Measurements from ENCODE around the gene BACH2.
A peak's percentile ranks its signal among the peaks of the same experiment; 100 is the strongest.

The BACH2 gene

DNA sequence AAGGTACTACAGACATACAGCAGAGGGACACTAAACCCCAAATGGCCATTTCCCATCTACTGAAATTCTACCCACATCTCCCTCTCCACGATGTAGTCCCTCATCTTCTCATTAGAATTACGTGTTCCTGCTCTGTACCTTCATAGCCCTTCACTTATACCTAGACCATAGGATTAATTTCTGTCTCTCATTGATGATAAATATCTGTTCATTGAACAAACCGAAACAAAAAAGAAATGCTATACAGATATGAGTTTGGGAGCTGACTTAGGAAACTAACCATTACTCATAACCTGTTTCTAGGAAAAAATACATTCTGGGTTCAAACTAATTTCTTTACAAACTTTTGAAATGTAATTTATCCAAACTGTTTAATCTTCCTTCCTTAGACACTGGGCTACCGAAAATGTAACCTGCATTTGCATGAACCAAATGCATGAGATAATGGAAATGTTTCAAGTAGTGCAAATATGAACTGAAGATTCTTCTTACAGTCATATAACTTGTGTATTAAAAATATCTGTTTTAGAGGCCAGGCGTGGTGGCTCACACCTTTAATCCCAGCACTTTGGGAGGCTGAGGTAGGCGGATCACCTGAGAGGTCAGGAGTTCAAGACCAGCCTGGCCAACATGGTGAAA, 317.0 kb downstream of the BACH2 start:
- WGBS, 2 donors (ENCODE audit: extremely low coverage in 2 of 2, insufficient read length in 2 of 2, insufficient replicate concordance in 1 of 2) = no CpG with 5 or more reads among the region's 6 CpGs
- no peak overlapping the region for H3K27ac ChIP-seq (replicated peaks; ENCODE audit: low read length)

DNA sequence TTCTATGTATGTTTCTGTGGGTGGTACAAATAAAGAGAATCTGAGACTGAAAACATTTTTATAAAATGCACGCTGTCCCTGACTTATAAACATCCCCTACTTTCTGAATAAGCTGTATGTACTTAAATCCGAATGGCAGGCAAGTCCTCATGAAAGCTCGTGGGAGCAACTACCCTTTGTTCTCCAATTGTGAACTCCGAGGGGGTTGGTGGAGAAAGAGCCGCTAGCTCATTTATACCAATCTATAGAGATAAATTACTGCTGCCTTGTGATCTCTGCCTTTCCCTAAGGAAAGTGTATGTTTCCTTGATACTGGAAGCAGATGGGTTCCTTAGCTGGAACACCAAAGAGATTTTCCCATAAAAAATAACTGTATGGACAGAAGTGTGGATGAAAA, 317.9 kb downstream of the BACH2 start:
- H3K4me3 ChIP-seq (ENCODE audit: low read length in 2 of 2) = no peak overlapping the region
- no CpG with 5 or more reads among the region's 5 CpGs for WGBS, 2 donors (ENCODE audit: extremely low coverage in 2 of 2, insufficient read length in 2 of 2, insufficient replicate concordance in 1 of 2)

More for the DNA sequence above, 317.0 kb downstream of the BACH2 start:
- H2BK120ac ChIP-seq (ENCODE audit: low read depth, low read length) = no peak overlapping the region
- H3K4ac ChIP-seq (ENCODE audit: low read length) = no peak overlapping the region
- H3K79me1 ChIP-seq (ENCODE audit: low read depth, low read length) = no peaks in the 10 kb centered on the region
- H4K8ac ChIP-seq (ENCODE audit: low read depth, low read length) = no peak overlapping the region
- no peak for DNase-seq (ENCODE audit: low spot score)
- no peak overlapping the region for H4K91ac ChIP-seq (ENCODE audit: low read depth, low read length, poor library complexity)
- no peak overlapping the region for H3K18ac ChIP-seq (ENCODE audit: low read length)
- H3K14ac ChIP-seq (ENCODE audit: low read length) = no peak overlapping the region
- H2AK5ac ChIP-seq (ENCODE audit: low read depth, low read length) = no peak overlapping the region
- no peak overlapping the region for H2BK12ac ChIP-seq (ENCODE audit: low read length)
- H3K27me3 ChIP-seq (ENCODE audit: control insufficient read depth in 3 of 3, insufficient read depth in 3 of 3, low read depth in 1 of 3, low read length in 3 of 3) = no peaks in the 10 kb centered on the region
- no peak overlapping the region for H2BK15ac ChIP-seq (ENCODE audit: low read length)
- no peak overlapping the region for H3K9ac ChIP-seq (ENCODE audit: low read depth, low read length, poor library complexity)
- no peak overlapping the region for H3K4me2 ChIP-seq (ENCODE audit: insufficient read depth, low read length, poor library complexity, severe bottlenecking)
- no peak overlapping the region for H2AFZ ChIP-seq (ENCODE audit: low read length)
- H3K9me3 ChIP-seq (replicated peaks in 1 of 2; ENCODE audit: control insufficient read depth in 2 of 2, insufficient read depth in 1 of 2, low read depth in 1 of 2, low read length in 2 of 2) = no peaks in the 10 kb centered on the region
- H3K4me3 ChIP-seq (ENCODE audit: low read length in 2 of 2) = no peak overlapping the region
- no peak overlapping the region for H2BK5ac ChIP-seq (ENCODE audit: low read length)
- H3K36me3 ChIP-seq (replicated peaks in 1 of 2; ENCODE audit: control insufficient read depth in 2 of 2, insufficient read depth in 2 of 2, low read length in 2 of 2) = no peaks in the 10 kb centered on the region
- H3K4me1 ChIP-seq (ENCODE audit: control insufficient read depth in 2 of 2, insufficient read depth in 1 of 2, low read depth in 1 of 2, low read length in 2 of 2) = peaks cover 13 to 31% of the 10 kb centered on the region in 2 donors
- H3K23ac ChIP-seq (ENCODE audit: low read depth, low read length, poor library complexity) = no peak overlapping the region

DNA sequence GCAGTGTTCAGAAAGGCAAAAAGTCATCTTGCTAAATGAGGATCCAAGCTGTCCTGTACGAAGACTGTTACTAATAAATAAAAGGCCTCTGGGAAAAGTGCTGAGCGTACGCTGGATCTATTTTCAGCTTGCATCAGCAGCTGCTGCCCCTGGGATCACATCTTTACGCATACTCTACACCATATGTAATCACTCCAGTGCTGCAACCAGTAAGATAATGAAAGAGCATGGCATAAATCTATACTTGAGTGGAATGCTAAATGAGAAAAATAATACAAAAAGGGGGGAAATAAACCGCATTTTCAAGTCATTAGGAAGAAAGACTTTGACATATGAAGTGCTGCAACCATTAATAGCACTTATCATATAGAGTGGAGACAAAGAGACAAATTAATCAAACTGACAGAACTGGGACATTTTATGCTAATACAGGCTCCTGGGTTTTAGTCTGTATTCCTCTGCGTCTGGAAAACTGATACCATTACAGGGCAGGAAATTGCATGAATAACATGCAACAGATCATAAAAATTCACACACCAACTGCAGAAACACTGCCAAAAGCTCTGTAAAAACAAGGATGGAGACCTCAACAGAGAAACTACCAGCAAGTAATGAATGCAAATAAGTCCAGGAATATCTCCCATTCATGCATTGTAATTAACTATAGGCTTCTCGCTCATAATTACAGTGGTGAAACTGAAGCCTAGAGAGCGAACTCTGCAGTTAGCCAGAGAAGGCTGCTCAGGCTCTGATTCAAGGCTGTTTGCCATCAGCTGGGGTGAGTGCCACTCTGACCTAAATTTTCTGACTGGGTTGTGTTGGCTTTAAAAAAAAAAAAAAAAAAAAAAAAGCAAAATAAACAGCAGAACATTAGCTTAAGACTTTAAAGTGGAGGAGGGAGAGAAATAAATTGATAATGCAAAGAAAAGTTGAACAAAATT, 318.6 kb downstream of the BACH2 start:
- no CpG with 5 or more reads among the region's 8 CpGs for WGBS, 2 donors (ENCODE audit: extremely low coverage in 2 of 2, insufficient read length in 2 of 2, insufficient replicate concordance in 1 of 2)

More for the DNA sequence above, 317.9 kb downstream of the BACH2 start:
- no peak overlapping the region for H3K4me2 ChIP-seq (ENCODE audit: insufficient read depth, low read length, poor library complexity, severe bottlenecking)
- H2AFZ ChIP-seq (ENCODE audit: low read length) = peak overlapping the region; percentile 27
- no peak overlapping the region for H3K14ac ChIP-seq (ENCODE audit: low read length)
- H4K91ac ChIP-seq (ENCODE audit: low read depth, low read length, poor library complexity) = no peak overlapping the region
- no peak overlapping the region for H3K27ac ChIP-seq (replicated peaks; ENCODE audit: low read length)
- no peak overlapping the region for H3K9ac ChIP-seq (ENCODE audit: low read depth, low read length, poor library complexity)
- no peaks in the 10 kb centered on the region for H3K27me3 ChIP-seq (ENCODE audit: control insufficient read depth in 3 of 3, insufficient read depth in 3 of 3, low read depth in 1 of 3, low read length in 3 of 3)
- no peak overlapping the region for H2BK5ac ChIP-seq (ENCODE audit: low read length)
- H2BK12ac ChIP-seq (ENCODE audit: low read length) = no peak overlapping the region
- H4K8ac ChIP-seq (ENCODE audit: low read depth, low read length) = no peak overlapping the region
- DNase-seq (ENCODE audit: low spot score) = no peak
- H3K23ac ChIP-seq (ENCODE audit: low read depth, low read length, poor library complexity) = no peak overlapping the region
- no peak overlapping the region for H2BK15ac ChIP-seq (ENCODE audit: low read length)
- H2BK120ac ChIP-seq (ENCODE audit: low read depth, low read length) = no peak overlapping the region
- H3K9me3 ChIP-seq (replicated peaks in 1 of 2; ENCODE audit: control insufficient read depth in 2 of 2, insufficient read depth in 1 of 2, low read depth in 1 of 2, low read length in 2 of 2) = no peaks in the 10 kb centered on the region
- no peak overlapping the region for H3K4ac ChIP-seq (ENCODE audit: low read length)
- H3K18ac ChIP-seq (ENCODE audit: low read length) = no peak overlapping the region
- H3K36me3 ChIP-seq (replicated peaks in 1 of 2; ENCODE audit: control insufficient read depth in 2 of 2, insufficient read depth in 2 of 2, low read length in 2 of 2) = no peaks in the 10 kb centered on the region
- H3K4me1 ChIP-seq (ENCODE audit: control insufficient read depth in 2 of 2, insufficient read depth in 1 of 2, low read depth in 1 of 2, low read length in 2 of 2) = peaks cover 13 to 25% of the 10 kb centered on the region in 2 donors
- H3K79me1 ChIP-seq (ENCODE audit: low read depth, low read length) = no peaks in the 10 kb centered on the region
- no peak overlapping the region for H2AK5ac ChIP-seq (ENCODE audit: low read depth, low read length)

GRCh38 chr6:89976694-89977020, 320.0 kb downstream of the BACH2 start:
- no peak overlapping the region for H3K4me3 ChIP-seq (ENCODE audit: low read length in 2 of 2)
- no peak overlapping the region for H2BK120ac ChIP-seq (ENCODE audit: low read depth, low read length)
- no peak overlapping the region for H4K8ac ChIP-seq (ENCODE audit: low read depth, low read length)
- no CpG with 5 or more reads among the region's 3 CpGs for WGBS, 2 donors (ENCODE audit: extremely low coverage in 2 of 2, insufficient read length in 2 of 2, insufficient replicate concordance in 1 of 2)
- H2BK5ac ChIP-seq (ENCODE audit: low read length) = no peak overlapping the region
- H3K9ac ChIP-seq (ENCODE audit: low read depth, low read length, poor library complexity) = no peak overlapping the region
- H2BK15ac ChIP-seq (ENCODE audit: low read length) = no peak overlapping the region
- no peak overlapping the region for H3K27ac ChIP-seq (replicated peaks; ENCODE audit: low read length)
- no peak overlapping the region for H3K18ac ChIP-seq (ENCODE audit: low read length)
- H2AK5ac ChIP-seq (ENCODE audit: low read depth, low read length) = no peak overlapping the region
- H3K9me3 ChIP-seq (replicated peaks in 1 of 2; ENCODE audit: control insufficient read depth in 2 of 2, insufficient read depth in 1 of 2, low read depth in 1 of 2, low read length in 2 of 2) = no peaks in the 10 kb centered on the region
- H2AFZ ChIP-seq (ENCODE audit: low read length) = no peak overlapping the region
- no peaks in the 10 kb centered on the region for H3K27me3 ChIP-seq (ENCODE audit: control insufficient read depth in 3 of 3, insufficient read depth in 3 of 3, low read depth in 1 of 3, low read length in 3 of 3)
- no peak for DNase-seq (ENCODE audit: low spot score)
- H4K91ac ChIP-seq (ENCODE audit: low read depth, low read length, poor library complexity) = no peak overlapping the region
- H3K4me2 ChIP-seq (ENCODE audit: insufficient read depth, low read length, poor library complexity, severe bottlenecking) = no peak overlapping the region
- no peak overlapping the region for H2BK12ac ChIP-seq (ENCODE audit: low read length)
- no peaks in the 10 kb centered on the region for H3K36me3 ChIP-seq (replicated peaks in 1 of 2; ENCODE audit: control insufficient read depth in 2 of 2, insufficient read depth in 2 of 2, low read length in 2 of 2)
- H3K4me1 ChIP-seq (ENCODE audit: control insufficient read depth in 2 of 2, insufficient read depth in 1 of 2, low read depth in 1 of 2, low read length in 2 of 2) = peaks cover 13 to 23% of the 10 kb centered on the region in 2 donors
- H3K23ac ChIP-seq (ENCODE audit: low read depth, low read length, poor library complexity) = no peak overlapping the region
- H3K14ac ChIP-seq (ENCODE audit: low read length) = no peak overlapping the region
- no peaks in the 10 kb centered on the region for H3K79me1 ChIP-seq (ENCODE audit: low read depth, low read length)
- no peak overlapping the region for H3K4ac ChIP-seq (ENCODE audit: low read length)

More for the DNA sequence above, 318.6 kb downstream of the BACH2 start:
- no peak overlapping the region for H4K91ac ChIP-seq (ENCODE audit: low read depth, low read length, poor library complexity)
- H3K79me1 ChIP-seq (ENCODE audit: low read depth, low read length) = no peaks in the 10 kb centered on the region
- no peak overlapping the region for H3K4me2 ChIP-seq (ENCODE audit: insufficient read depth, low read length, poor library complexity, severe bottlenecking)
- no peak overlapping the region for H3K14ac ChIP-seq (ENCODE audit: low read length)
- peak overlapping the region; percentile 25 for H2AFZ ChIP-seq (ENCODE audit: low read length)
- H3K4me3 ChIP-seq (ENCODE audit: low read length in 2 of 2) = no peak overlapping the region
- no peak overlapping the region for H2BK5ac ChIP-seq (ENCODE audit: low read length)
- no peak overlapping the region for H2BK15ac ChIP-seq (ENCODE audit: low read length)
- no peak overlapping the region for H2BK120ac ChIP-seq (ENCODE audit: low read depth, low read length)
- H3K23ac ChIP-seq (ENCODE audit: low read depth, low read length, poor library complexity) = no peak overlapping the region
- H3K4me1 ChIP-seq (ENCODE audit: control insufficient read depth in 2 of 2, insufficient read depth in 1 of 2, low read depth in 1 of 2, low read length in 2 of 2) = peaks cover 13 to 25% of the 10 kb centered on the region in 2 donors
- no peaks in the 10 kb centered on the region for H3K27me3 ChIP-seq (ENCODE audit: control insufficient read depth in 3 of 3, insufficient read depth in 3 of 3, low read depth in 1 of 3, low read length in 3 of 3)
- no peak overlapping the region for H3K9ac ChIP-seq (ENCODE audit: low read depth, low read length, poor library complexity)
- no peak overlapping the region for H2AK5ac ChIP-seq (ENCODE audit: low read depth, low read length)
- H3K18ac ChIP-seq (ENCODE audit: low read length) = no peak overlapping the region
- no peak overlapping the region for H3K27ac ChIP-seq (replicated peaks; ENCODE audit: low read length)
- H3K9me3 ChIP-seq (replicated peaks in 1 of 2; ENCODE audit: control insufficient read depth in 2 of 2, insufficient read depth in 1 of 2, low read depth in 1 of 2, low read length in 2 of 2) = no peaks in the 10 kb centered on the region
- no peak overlapping the region for H4K8ac ChIP-seq (ENCODE audit: low read depth, low read length)
- no peak overlapping the region for H2BK12ac ChIP-seq (ENCODE audit: low read length)
- no peaks in the 10 kb centered on the region for H3K36me3 ChIP-seq (replicated peaks in 1 of 2; ENCODE audit: control insufficient read depth in 2 of 2, insufficient read depth in 2 of 2, low read length in 2 of 2)
- no peak for DNase-seq (ENCODE audit: low spot score)
- H3K4ac ChIP-seq (ENCODE audit: low read length) = no peak overlapping the region
